HG03175 (cell line): ENCODE measurements around the gene PCDH10.
"Not testable (repeated sequence)": the region's sequence is repeated elsewhere in the genome, so short reads cannot be mapped to it uniquely, and the experiment has no call there.

Source experiments
- ATAC-seq: cut with Tn5 transposase; IDR thresholded peaks from one replicate; pipeline ENCODE4 v1.9.1; 2021; ENCODE audit warnings: mild to moderate bottlenecking, moderate library complexity; ENCODE audit not compliant: unreplicated experiment

The PCDH10 gene

DNA sequence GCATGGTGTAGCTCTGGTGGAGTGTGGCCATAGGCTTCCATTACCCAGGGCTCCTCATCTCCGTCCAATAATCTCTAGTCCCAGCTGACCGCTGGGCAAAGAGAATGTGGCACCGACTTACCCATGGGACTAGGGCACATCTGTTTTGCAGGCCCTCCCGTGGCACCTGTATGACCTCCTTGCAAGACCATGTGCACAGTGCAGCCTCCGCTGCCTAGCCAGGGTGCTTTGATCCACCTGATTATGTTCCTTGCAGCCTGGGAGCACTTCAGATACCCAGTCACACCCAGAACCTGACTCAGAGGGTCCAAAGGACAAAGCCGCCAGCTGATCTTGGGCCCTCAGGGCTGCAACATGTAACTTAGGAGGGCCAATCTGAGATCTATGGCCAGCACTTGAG lies 84.8 kb downstream of the PCDH10 start:
- ATAC-seq, result no peak

GRCh38 chr4:133240451-133240850 lies 91.4 kb downstream of the PCDH10 start:
- ATAC-seq, result not testable (repeated sequence)
